GM19023 (cell line): ENCODE results near the gene IGFBP3.

Experiments
- ATAC-seq: cut with Tn5 transposase; IDR thresholded peaks from one replicate; pipeline ENCODE4 v1.9.1; 2021; ENCODE audit warnings: mild to moderate bottlenecking, moderate library complexity; ENCODE audit not compliant: unreplicated experiment

Gene IGFBP3

GRCh38 chr7:45923290-45923689, 2.2 kb upstream of the IGFBP3 start:
- ATAC-seq, result no peak

GRCh38 chr7:45922810-45923209, 1.7 kb upstream of the IGFBP3 start:
- no peak for ATAC-seq

GRCh38 chr7:45921699-45922519, 837 bp upstream of the IGFBP3 start:
- no peak for ATAC-seq

DNA sequence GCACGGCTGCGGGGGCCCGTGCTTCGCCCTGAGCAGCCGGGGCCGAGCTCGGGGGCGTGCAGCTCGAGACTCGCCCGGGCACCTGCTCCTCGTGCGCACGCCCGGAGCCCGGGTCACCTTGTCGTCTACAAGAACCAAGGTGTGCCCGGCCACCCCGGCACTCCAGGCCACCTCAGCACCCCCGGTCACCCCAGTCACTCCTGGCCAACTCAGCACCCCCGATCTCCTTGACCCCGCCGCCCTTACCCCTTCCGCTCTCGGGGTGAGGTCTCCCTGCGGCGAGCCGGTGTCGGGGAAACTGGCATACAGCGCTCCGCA, 268 bp upstream of the IGFBP3 start:
- ATAC-seq, result no peak

DNA sequence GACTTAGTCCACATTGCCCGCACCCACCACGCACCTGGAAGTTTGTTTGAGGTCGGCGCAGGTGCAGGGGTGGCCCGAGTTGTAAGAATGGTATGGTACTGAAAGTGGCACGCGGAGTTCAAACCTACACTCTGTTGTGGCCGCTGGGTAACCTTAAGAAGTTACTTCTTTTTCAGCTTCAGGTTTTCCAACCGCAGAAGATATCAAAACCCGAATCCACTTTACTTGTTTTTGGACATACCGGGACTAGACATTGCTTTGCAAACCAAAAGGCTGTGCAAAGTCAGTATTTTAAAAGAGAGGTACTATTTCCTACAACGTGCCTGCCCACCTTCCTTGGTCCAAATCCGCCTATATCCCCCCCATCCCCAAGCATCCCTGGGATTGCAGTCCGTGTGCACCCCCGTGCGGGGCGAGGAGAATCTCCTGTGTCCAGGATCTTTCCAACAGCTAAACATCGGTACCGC, 1.0 kb downstream of the IGFBP3 start:
- ATAC-seq, result no peak

DNA sequence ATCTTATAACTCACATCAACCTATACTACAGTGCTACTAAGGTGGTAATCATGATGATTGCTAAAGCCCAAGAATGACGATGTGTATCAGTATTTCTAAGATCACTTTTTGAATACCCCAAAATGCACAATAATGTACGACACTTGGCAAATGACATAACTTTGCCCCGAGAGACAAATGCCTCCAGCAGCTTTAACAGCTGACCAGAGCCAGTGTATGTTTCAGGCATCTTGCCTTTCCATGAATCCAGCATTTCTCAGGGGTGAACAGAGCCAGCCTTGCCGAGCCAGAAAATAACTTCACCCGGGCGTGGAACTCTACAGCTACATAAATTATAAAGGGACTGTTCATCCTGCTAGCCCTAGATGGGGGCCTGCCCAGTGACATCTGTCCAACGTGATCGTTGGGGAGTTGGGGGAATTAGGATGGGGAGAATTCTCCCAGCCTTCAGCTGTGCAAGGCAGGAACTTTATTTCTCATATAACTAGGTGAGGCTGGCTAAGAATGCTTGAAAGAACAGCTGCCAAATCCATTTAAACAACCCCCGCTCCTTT, 1.8 kb downstream of the IGFBP3 start:
- ATAC-seq, result no peak

DNA sequence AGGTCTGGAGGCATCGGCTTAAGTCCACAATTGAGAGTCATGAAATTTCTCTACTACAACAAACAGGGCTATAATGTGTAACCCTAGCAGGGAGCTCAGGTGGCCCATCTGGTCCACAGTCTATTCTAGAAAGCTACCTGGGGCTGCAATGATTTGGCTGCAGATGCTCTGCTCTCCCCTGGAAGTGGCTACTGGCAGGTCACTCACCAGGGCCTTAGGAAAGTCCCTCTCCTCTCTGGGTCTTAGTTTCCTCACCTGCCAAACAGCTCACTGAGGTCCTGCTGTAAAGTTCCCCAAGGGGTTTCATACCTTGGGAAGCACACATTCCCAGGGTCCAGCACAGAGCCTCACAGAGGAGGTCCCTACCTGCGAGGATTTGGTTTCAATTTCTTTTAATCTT, 2.5 kb downstream of the IGFBP3 start:
- no peak for ATAC-seq

DNA sequence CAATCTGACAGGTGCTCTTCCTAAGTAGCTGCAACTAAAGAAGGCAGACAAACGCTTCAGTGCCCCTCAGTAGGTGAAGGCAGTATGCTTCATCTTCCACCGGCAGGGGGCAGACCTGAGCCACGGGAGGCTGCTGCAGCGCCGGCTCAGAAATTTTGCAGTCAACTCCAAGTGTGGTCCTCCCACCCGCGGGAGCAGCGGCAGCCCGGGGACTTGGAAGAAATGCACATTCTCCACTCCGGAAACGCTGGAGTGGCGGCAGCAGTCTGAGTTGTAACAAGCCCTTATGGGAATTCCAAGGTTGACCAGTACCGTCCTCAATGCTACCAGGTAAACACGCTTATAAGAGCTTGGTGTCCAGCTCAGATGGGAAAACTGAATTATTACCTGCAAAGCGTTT, 3.4 kb downstream of the IGFBP3 start:
- ATAC-seq, result peak; percentile 63

DNA sequence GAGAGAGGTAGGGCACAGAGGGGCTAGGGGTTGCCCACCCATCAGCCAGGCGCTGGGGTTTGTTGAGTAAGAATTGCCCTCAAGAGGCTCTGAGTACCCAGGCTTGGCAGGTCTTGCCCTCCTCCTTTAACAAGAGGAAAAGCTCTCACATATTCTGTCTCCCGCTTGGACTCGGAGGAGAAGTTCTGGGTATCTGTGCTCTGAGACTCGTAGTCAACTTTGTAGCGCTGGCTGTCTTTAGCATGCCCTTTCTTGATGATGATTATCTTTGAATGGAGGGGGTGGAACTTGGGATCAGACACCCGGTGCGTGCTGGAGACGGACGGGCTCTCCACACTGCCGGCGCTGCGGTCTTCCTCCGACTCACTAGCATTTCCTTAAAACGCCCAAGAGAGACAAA, 4.0 kb downstream of the IGFBP3 start:
- ATAC-seq, result no peak

DNA sequence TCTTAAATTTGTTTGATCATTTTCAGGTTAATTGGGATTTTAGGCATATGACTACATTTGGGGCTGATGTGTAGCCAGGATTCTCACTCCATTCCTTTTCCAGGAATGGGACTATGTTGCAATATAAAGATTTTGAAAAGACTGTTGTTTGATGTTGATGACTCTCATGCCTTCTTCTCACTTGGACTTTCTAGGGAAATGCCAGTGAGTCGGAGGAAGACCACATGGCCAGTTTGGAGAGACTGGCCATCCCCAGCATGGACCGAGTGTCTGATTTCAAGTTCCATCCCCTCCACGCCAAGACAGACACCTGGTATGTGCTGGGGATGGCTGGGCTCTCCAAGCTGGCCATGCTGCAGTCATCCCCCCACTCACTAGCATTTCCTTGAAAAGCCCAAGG, 5.5 kb downstream of the IGFBP3 start:
- no peak for ATAC-seq

GRCh38 chr7:45914911-45915310, 6.2 kb downstream of the IGFBP3 start:
- ATAC-seq, result no peak

DNA sequence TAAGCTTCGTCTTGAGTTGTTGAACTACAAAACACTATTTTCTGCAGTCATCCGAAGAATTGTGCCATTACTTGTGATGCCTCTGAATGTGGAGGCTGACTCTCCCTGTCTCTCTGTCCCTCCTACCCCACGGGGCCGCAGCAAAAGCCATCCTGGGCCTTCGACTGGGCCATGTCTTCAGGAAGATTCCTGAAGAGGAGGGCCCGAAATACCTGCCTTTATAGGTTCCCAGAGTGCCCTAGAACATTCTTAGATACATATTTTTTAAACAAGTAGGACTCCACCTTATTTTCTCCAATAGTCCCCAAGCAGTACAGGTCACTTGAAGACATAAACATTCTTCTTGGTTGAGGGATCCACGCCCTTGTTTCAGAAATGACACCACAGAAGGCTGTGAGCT, 8.1 kb downstream of the IGFBP3 start:
- no peak for ATAC-seq

DNA sequence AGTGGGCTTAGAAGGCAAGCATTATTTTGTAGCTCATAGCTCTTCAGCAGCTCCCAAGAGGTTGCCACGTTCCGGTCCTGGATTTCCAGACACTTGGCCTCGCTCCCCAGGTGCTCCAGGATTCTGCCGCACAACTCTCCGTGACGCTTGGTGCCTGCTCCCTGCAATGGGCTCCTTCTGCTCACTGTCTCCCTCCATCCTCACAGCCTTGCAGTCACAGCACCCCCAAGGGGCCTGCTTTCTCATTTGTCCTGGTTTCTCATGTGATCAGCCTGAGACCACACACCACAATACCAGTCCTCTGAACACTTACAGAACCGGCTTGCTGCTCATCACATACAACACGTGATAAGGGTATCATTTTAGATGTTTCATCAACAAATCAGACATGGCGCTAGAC, 9.8 kb downstream of the IGFBP3 start:
- no peak for ATAC-seq

GRCh38 chr7:45910855-45911254, 10.2 kb downstream of the IGFBP3 start:
- no peak for ATAC-seq

DNA sequence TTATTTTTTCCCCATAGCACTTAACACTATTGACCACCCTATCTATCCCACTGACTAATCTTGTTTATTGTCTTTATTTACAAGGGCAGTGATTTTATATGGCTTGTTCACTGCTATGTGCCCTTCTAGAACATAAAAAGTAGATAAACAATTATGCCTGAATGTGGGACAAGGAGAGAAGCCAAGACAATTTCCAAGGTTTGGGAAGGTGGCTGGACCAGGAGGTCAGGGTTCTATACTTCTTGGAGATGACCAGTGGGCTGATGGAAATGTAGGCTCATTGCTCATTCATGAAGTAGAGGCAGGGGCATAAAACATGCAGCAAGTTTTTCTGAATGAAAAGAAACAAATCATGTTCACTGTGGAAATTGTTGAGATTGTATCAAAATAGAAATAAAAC, 11.5 kb downstream of the IGFBP3 start:
- ATAC-seq, result no peak

- no peak for ATAC-seq
These were observed 18.3 kb downstream of the IGFBP3 start for GRCh38 chr7:45902820-45903219.

DNA sequence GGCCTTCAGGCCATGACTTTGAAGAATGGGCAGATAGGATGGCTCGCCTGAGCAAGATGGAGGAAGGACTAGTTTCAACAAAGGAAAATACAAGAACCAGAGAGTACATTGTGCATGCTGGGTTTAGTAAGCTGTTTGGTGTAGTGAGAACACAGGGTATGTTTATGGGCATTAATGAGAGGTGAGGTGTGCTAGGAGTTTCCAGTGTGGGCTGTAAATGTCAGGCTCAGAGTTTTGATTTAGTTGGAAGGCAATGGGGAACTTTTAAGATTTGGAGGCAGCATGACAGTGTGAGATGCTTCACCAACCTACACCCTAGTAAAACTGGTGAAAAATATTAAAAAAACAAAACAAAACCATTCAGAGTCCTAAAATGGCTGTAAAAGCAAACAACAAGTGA, 19.5 kb downstream of the IGFBP3 start:
- ATAC-seq, result no peak

- ATAC-seq, result no peak
These were observed 22.9 kb downstream of the IGFBP3 start for GRCh38 chr7:45898222-45898621.

- ATAC-seq, result no peak
These were observed 23.9 kb downstream of the IGFBP3 start for GRCh38 chr7:45897042-45897690.

DNA sequence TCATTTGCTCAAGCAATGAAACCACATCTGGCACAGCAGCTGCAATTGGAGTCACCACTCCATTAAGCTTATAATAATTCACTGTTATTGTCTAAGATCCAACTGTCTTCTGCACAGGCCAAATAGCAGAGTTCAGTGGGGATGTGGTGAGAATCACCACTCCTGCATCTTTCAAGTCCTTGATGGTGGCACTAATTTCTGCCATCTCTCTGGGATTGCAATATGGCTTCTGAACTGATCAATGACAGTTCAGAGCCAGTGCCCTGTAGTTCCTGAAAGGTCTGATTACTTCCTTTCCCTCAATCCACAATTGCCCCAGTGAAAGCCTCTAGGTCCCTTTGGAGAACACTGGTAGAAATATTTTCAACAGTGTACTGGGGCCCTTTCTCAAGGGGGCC, 26.4 kb downstream of the IGFBP3 start:
- ATAC-seq, result no peak

GRCh38 chr7:45893996-45894664, 26.9 kb downstream of the IGFBP3 start:
- ATAC-seq, result no peak
